Activated T-helper 17 cell treated with anti-CD3 and anti-CD28 coated beads, Interleukin-2, amount 50 U/mL, for 72 hours (primary cell): Measurements from ENCODE around the gene DOCK3. TPM values are rescaled to one million over a fixed set of nuclear protein-coding genes. Genes with fewer than 3 reads are reported as not detected.

Experiments used
- ATAC-seq: fragments of 150-1000 bp; cut with Tn5 transposase; replicated peaks from 2 replicates; pipeline ENCODE4 v1.10.0; 2021; ENCODE audit warnings: mild to moderate bottlenecking, moderate library complexity
- H3K27ac Mint-ChIP-seq: one replicate; pipeline ENCODE4 v1.8.0; 2022; ENCODE audit warnings: mixed read lengths
- H3K27me3 Mint-ChIP-seq: one replicate; pipeline ENCODE4 v1.8.0; 2022; ENCODE audit warnings: mixed read lengths
- H3K36me3 Mint-ChIP-seq: one replicate; pipeline ENCODE4 v1.8.0; 2022; ENCODE audit warnings: low read depth, mild to moderate bottlenecking, mixed read lengths
- H3K4me1 Mint-ChIP-seq: one replicate; pipeline ENCODE4 v1.8.0; 2022; ENCODE audit warnings: mixed read lengths
- H3K4me3 Mint-ChIP-seq: one replicate; pipeline ENCODE4 v1.8.0; 2022; ENCODE audit warnings: mild to moderate bottlenecking, mixed read lengths
- H3K9me3 Mint-ChIP-seq: one replicate; pipeline ENCODE4 v1.8.0; 2022; ENCODE audit warnings: mixed read lengths
- total RNA-seq, 2 donors: library from RNA; stranded (reverse); gene quantifications; one replicate each; pipeline ENCODE4 v1.2.3, GENCODE V29; 2022

The DOCK3 gene
- total RNA-seq, 2 donors from 2014 or later = 3.8 to 7.8 TPM

DNA sequence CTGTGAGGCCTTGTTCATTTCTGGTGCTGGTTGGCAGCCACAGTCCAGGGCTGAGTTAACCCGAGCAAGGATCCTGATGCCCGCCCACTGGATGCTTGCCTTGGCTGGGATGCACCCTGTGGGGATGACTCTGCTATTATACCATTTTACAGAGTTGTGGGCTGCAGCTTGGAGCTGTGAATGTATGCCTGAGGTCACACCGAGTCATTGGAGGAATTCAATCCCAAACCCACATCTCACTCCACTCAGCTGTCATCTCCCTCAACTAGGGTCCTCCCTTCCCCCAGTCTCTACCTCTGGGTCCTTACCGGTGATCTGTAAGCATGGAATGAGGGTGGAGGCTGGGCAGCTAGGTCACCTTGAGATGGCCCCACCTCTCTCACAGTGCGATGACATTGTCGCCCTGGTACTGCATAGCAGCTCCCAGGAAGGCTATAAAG is 35.7 kb upstream of the DOCK3 start:
- H3K36me3 Mint-ChIP-seq = peaks cover 90% of the 10 kb centered on the region
- H3K9me3 Mint-ChIP-seq = no peaks in the 10 kb centered on the region
- H3K4me3 Mint-ChIP-seq = no peak overlapping the region
- ATAC-seq = peak; percentile 28
- peaks cover 29% of the 10 kb centered on the region for H3K4me1 Mint-ChIP-seq
- peak overlapping the region; percentile 51 for H3K27ac Mint-ChIP-seq
- no peaks in the 10 kb centered on the region for H3K27me3 Mint-ChIP-seq

DNA sequence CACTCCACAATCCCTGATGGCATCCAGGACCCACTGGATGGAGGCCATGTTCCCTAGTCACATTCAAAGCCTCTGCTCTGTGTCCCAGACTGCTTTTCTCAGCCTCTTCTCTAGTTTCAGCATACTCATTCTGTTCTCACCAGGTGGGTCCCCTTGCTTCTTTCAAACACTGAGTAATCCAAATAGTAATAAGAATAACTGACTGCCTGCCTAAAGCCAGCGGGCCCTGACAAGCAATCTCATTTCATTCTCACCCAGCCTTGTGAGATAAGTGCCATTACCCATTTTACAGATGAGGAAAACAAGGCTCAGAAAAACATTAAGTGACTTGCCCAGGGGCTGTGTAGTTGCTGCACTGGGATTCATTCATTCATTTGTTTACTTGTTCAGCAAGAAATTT is 32.3 kb upstream of the DOCK3 start:
- Mint-ChIP-seq H3K4me1 (peaks cover 19% of the 10 kb centered on the region), H3K36me3 (peaks cover 92% of the 10 kb centered on the region), H3K9me3 (no peaks in the 10 kb centered on the region), H3K4me3 (no peak overlapping the region), H3K27me3 (no peaks in the 10 kb centered on the region), H3K27ac (peak overlapping the region; percentile 56)
- ATAC-seq = peak; percentile 94

DNA sequence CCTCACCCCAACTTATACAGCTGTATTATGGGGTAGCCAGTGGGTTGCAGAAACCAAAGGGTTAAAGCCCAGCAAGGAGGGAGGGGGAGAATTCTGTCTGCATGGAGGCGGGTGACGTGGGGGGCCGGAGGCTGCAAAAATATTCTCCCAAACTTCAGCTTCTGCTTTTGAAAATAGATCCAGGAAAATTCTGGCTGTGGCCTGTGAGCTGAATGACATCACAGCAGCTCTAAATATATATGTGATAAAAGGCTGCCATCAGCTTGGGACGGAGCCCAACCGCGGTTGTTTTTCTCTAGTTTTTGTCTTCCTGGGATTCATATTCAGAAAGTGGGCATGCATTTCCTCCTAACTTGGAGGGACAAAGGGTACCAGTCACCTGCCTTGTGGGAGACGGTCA is 30.2 kb upstream of the DOCK3 start:
- H3K9me3 Mint-ChIP-seq = no peaks in the 10 kb centered on the region
- H3K36me3 Mint-ChIP-seq = peaks cover 92% of the 10 kb centered on the region
- ATAC-seq = no peak
- H3K27me3 Mint-ChIP-seq = no peaks in the 10 kb centered on the region
- no peak overlapping the region for H3K27ac Mint-ChIP-seq
- H3K4me1 Mint-ChIP-seq = peaks cover 9% of the 10 kb centered on the region
- H3K4me3 Mint-ChIP-seq = no peak overlapping the region

DNA sequence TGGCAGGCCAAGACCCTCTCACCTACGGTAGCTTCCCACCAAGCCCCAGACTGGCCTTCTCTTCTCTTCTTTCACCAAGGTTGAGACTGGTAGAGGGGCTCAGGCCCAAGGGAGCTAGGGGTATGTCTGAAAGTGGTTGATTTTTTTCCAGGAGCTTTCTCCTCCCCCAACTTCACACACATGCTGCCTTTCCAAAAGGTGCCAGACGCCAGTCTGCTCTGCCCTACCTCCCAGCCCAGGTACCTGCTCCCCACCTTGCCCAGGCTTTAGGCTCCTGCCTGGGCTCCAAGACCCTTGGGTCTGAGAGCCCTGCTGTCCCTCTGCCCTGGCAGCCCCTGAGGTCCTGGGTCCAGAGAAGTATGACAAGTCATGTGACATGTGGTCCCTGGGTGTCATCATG is 29.3 kb upstream of the DOCK3 start:
- Mint-ChIP-seq H3K4me1 (peaks cover 9% of the 10 kb centered on the region), H3K9me3 (no peaks in the 10 kb centered on the region), H3K36me3 (peaks cover 86% of the 10 kb centered on the region), H3K4me3 (no peak overlapping the region), H3K27me3 (no peaks in the 10 kb centered on the region), H3K27ac (peak overlapping the region; percentile 36)
- ATAC-seq = no peak

DNA sequence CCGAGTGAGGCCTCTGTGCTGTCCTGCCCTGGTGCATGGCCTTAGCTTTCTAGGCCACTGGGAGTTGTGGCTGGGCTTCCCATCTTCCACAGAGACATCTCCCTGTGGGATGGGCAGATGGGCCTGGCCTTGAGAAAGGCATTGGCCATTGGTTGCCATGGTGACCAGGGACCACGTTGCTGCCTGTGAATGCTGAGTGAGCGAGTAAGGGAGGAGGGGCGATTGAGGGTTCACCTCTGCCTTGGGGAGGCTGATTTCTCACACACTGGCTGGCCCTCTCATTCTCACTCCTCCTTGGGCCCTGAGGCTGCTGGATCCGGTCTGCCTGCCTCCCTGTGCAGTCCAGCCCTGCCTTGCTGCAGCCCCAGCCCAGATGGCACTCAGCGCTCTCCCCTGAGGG is 26.4 kb upstream of the DOCK3 start:
- Mint-ChIP-seq H3K36me3 (peaks cover 56% of the 10 kb centered on the region), H3K27ac (no peak overlapping the region), H3K9me3 (no peaks in the 10 kb centered on the region), H3K27me3 (no peaks in the 10 kb centered on the region), H3K4me3 (no peak overlapping the region), H3K4me1 (no peaks in the 10 kb centered on the region)
- ATAC-seq = no peak

DNA sequence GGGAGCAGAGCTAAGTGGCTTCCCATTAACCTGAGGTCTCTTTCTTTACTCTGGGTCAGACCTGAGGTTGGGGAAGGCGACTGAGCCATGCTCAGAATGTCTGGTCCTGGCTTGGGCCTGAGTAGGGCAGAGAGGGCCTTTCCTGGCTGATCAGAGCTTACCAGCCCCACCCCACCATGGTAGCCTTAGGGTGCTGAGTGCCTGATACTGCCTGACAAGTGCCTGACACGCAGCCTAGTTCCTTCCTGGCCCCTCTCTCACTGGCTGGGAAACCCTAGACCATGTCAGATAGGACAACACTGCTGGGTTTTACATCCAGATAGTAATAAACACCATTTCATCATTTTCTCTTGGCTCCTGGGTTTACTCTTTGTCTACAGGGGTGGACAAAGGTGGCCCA is 25.8 kb upstream of the DOCK3 start:
- Mint-ChIP-seq H3K4me1 (no peaks in the 10 kb centered on the region), H3K27me3 (no peaks in the 10 kb centered on the region), H3K36me3 (peaks cover 50% of the 10 kb centered on the region), H3K27ac (peak overlapping the region; percentile 70), H3K9me3 (no peaks in the 10 kb centered on the region), H3K4me3 (no peak overlapping the region)
- ATAC-seq = no peak

DNA sequence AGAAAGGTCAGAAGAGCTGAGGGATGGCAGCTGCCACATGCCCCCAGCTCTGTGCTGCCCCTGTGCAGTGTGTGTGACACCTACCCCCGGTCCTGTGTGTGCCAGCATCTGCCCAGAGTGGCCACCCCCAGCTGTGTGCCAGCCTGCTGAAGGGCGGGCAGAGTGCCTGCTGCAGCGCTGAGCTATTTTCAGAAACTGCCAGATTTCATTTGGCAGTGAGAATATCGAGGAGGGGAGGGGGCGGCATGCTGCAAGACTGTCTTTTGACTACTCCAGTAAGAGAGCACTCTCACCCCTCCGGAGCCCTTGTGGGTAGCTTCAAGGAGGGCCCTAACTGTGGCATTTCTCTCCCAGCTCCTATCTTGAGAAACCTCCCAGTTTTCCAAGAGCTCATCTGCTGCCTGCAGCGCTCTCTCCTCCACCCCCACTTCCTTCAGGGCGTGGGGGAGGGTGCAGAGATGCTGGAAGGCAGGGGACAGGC is 25.2 kb upstream of the DOCK3 start:
- Mint-ChIP-seq H3K27ac (peak overlapping the region; percentile 70), H3K9me3 (no peaks in the 10 kb centered on the region), H3K4me1 (peaks cover 1% of the 10 kb centered on the region), H3K36me3 (peaks cover 45% of the 10 kb centered on the region), H3K27me3 (no peaks in the 10 kb centered on the region), H3K4me3 (no peak overlapping the region)
- no peak for ATAC-seq

DNA sequence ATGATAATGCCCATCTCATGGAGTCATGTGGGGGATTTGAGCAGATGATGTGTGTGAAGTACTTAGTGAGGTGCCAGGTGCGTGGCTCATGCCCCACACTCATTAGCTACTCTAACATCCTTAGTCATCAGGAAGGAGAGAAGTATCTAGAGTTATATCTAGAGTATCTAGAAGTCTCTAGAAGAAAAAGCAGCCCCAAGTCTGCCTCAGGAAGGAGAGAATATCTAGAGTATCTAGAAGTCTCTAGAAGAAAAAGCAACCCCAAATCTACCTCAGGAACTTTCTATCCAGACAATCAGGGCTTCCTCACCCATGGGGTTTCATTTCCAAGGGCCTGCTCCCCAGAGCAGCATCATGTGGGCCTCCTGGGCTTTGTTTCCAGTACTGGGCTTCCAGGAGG is 24.7 kb upstream of the DOCK3 start:
- Mint-ChIP-seq H3K27me3 (no peaks in the 10 kb centered on the region), H3K4me3 (no peak overlapping the region), H3K27ac (peak overlapping the region; percentile 70), H3K36me3 (peaks cover 39% of the 10 kb centered on the region), H3K9me3 (no peaks in the 10 kb centered on the region), H3K4me1 (peaks cover 6% of the 10 kb centered on the region)
- ATAC-seq = peak; percentile 22

DNA sequence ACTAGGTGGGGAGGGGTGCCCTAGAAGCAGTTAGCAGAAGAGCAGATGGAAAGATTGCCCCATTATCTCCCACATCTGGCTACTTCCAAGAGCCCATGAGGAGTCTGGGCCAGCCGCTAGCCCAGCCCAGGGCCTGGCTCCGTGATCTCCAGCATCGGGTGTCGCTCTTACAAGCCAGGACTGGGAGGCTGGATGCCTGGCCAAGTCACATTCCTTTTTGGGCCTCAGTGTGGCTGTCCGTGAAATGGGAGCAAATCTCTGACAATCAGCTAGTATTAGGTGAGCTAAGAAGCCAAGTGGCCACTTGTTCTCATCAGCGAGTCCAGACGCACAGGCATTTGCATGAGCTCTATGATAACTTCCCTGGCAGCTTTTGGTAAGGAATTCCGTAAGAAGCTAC is 23.3 kb upstream of the DOCK3 start:
- Mint-ChIP-seq H3K9me3 (no peaks in the 10 kb centered on the region), H3K4me1 (peaks cover 12% of the 10 kb centered on the region), H3K36me3 (peaks cover 26% of the 10 kb centered on the region), H3K27me3 (no peaks in the 10 kb centered on the region), H3K4me3 (no peak overlapping the region), H3K27ac (peak overlapping the region; percentile 22)
- no peak for ATAC-seq

DNA sequence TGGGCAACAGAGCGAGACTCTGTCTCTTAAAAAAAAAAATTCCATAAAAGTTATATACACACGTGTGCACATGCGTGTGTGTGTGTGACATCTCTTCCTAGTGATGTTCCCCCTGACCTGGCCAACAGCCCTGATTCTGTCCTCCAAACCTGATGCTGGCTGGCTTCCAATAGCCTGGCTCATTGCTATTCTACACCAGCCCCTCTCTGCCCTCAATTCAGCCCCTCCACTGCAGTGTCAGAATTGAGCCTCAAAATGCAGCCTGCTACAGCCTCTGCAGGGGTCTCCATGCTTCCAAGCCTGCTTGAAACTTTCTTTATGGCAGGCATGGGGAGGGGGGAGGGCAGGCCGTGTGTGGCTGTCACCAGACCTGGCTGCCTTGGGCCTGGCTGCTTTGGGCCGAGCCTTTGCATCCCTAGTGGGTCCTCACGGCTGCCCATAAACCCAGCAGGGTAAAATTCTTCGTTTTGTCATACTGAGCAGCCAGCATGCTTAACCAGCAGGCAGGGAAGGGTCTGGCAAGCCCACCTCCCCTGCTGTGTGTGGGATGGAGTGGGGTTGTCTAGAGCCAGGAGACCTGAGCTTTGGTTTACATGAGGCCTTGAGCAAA is 22.7 kb upstream of the DOCK3 start:
- no peaks in the 10 kb centered on the region for H3K27me3 Mint-ChIP-seq

DNA sequence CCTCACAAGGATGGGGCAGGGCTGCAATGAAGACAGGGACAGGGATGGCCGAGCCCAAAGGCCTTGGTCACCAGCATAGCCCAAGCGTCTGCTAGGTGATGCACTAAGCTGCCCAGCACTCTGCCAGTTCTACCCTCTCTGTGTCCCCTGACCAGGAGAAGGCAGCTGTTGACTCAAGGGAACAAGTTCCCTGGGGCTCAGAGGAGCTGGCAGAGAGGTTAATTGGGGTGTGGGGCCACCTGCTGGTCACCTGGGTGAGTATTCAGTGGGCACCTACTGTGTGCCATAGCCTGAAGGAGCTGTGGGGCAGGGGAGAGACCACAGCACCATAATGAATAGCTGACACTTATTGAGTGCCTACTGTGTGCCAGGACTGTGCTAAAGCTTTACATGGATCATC is 22.0 kb upstream of the DOCK3 start:
- ATAC-seq = peak; percentile 50
- no peaks in the 10 kb centered on the region for H3K9me3 Mint-ChIP-seq
- H3K27me3 Mint-ChIP-seq = no peaks in the 10 kb centered on the region
- peak overlapping the region; percentile 94 for H3K27ac Mint-ChIP-seq
- peaks cover 12% of the 10 kb centered on the region for H3K4me1 Mint-ChIP-seq
- H3K36me3 Mint-ChIP-seq = peaks cover 14% of the 10 kb centered on the region
- no peak overlapping the region for H3K4me3 Mint-ChIP-seq

More for the DNA sequence above, 22.7 kb upstream of the DOCK3 start:
- H3K4me3 Mint-ChIP-seq = no peak overlapping the region
- H3K9me3 Mint-ChIP-seq = no peaks in the 10 kb centered on the region
- peaks cover 12% of the 10 kb centered on the region for H3K4me1 Mint-ChIP-seq
- ATAC-seq = no peak
- H3K36me3 Mint-ChIP-seq = peaks cover 20% of the 10 kb centered on the region
- peak overlapping the region; percentile 26 for H3K27ac Mint-ChIP-seq

DNA sequence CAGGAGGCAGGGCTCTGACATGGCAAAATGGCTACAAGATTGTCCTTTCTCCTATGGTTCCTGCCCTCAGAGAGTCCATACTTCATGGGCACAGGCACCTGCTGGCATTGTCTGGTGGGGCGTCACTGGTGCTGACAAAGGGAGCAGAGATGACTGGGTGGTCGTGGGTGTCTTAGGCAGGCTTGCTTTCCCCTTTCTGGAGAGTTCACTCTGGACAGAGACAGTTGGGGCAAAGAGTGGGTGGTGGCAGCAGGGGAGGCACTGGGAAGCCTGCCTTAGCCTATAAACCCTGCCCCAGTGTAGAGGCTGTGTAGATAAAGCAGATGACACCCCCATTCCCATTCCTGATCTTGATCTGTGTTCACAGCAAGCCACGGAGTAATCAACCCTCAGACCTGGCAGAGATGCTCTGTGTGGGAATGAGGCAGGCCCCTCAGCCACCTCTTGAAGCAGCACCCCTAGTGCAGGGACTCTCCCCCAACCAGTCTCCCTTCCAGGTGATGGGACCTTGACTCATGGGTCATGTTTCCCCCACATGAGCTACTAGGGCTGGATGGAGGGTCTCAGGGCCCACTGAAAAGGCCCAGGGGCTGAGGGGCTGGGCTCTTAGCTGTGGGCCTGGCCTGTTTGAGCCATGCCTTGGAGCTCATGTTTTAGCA is 20.7 kb upstream of the DOCK3 start:
- peaks cover 4% of the 10 kb centered on the region for H3K36me3 Mint-ChIP-seq
- no peak for ATAC-seq
- H3K9me3 Mint-ChIP-seq = no peaks in the 10 kb centered on the region
- no peak overlapping the region for H3K4me3 Mint-ChIP-seq
- peaks cover 12% of the 10 kb centered on the region for H3K4me1 Mint-ChIP-seq
- H3K27me3 Mint-ChIP-seq = no peaks in the 10 kb centered on the region
- H3K27ac Mint-ChIP-seq = peak overlapping the region; percentile 94

DNA sequence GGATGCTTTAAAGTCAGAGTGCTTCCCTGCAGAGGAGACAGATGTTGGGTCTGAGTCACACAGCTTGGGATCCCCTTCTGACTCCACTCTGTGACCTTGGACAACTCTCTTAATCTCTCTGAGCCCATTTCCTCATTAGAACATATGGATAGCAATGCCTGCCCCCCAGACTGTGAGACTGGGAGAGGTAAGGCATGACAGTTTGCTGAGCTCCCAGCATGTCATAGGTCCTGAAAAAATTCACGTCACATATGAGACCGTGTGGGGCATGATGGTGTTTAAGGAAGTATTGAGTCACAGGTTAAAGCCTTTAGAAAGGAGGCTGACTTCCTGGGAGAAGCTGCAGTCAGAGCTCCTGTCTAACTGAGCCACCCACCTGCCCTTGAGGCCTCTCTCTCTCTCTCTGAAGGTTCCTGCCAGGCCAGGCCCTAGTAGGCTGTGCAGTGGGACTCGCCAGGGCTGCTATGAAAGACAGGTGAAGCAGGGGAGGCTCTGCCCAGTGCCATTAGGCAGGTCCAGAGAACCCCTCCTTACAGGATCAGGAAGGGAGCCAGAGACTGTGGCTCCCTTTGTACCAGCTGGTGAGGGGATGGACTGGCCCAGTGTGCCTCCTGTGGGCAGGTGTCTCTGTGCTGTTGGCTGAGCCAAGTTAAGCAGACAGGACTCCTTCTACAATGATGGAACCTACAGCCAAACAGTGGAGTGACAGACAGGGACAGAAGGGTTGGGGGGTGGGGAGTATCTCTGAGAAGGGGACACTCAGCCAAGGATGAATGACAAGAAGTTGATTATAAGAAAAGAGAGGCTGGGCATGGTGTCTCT is 19.5 kb upstream of the DOCK3 start:
- Mint-ChIP-seq H3K9me3 (no peaks in the 10 kb centered on the region), H3K4me1 (peaks cover 12% of the 10 kb centered on the region), H3K36me3 (no peaks in the 10 kb centered on the region), H3K4me3 (peak overlapping the region; percentile 63), H3K27me3 (no peaks in the 10 kb centered on the region), H3K27ac (peak overlapping the region; percentile 94)
- ATAC-seq = peak; percentile 90

DNA sequence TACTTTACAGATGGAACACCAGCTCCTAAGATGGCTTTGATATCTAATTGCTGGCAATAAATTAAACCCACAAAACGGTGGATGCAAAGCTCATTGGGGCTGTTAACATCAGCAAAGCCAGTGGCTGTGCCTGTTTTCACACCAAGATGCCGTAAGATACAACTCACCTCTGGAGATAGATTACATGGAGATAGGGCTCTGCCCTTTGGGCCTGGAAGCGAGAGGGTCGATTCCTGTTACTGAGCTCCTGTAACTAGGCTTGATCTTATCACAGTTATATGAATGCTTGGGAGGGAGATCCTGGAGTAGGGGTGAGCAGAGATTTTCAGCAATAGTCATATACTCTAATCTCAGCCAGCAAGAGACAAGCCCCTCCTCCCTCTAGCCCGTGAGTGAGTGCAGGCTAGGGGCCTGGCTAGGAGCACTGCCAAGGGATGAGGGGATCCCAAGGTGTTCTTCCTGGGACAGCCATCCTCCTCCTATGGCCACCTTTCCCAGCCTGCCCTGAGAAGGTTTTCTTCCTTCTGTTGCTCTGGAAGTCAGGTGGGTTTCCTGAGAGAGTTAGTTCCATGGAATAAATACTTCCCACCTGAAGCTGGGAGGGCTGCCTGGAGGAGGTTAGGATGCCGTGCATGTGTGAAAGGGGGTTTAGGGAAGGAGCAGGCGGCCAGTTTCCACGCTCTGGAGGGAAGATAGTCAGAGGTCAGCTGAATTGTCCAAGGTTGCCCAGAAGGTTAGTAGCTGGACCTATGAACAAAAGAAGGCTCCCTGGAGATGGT is 18.1 kb upstream of the DOCK3 start:
- peak overlapping the region; percentile 94 for H3K27ac Mint-ChIP-seq
- no peaks in the 10 kb centered on the region for H3K27me3 Mint-ChIP-seq
- peaks cover 12% of the 10 kb centered on the region for H3K4me1 Mint-ChIP-seq
- H3K4me3 Mint-ChIP-seq = no peak overlapping the region
- no peaks in the 10 kb centered on the region for H3K36me3 Mint-ChIP-seq
- no peaks in the 10 kb centered on the region for H3K9me3 Mint-ChIP-seq
- ATAC-seq = no peak
